Ovary (tissue), 9 donors: ENCODE data around the gene FTH1. TPM values are rescaled to one million over a fixed set of nuclear protein-coding genes. Genes with fewer than 3 reads are reported as not detected.
A peak's percentile ranks its signal among the peaks of the same experiment; 100 is the strongest.

Experiments
- DNase-seq, 5 donors: peaks; one replicate each; pipeline ENCODE4 v3.0.0-alpha.2; 2019 to 2020
- H3K27ac ChIP-seq, 2 donors: fragments of 200-600 bp; one replicate each; pipeline versions ENCODE4 v1.5.1 to v1.8.0; 2019 to 2022
- H3K27me3 ChIP-seq: fragments of 200-600 bp; one replicate; pipeline ENCODE4 v1.8.0; 2022
- H3K36me3 ChIP-seq: fragments of 200-600 bp; sonication (generic); one replicate; pipeline ENCODE4 v1.5.1; 2019
- H3K4me1 ChIP-seq: one replicate; pipeline ENCODE4 v1.8.1; 2013; ENCODE audit warnings: mild to moderate bottlenecking, moderate library complexity; ENCODE audit not compliant: insufficient read depth
- H3K4me3 ChIP-seq: fragments of 200-600 bp; sonication (generic); one replicate; pipeline ENCODE4 v1.5.1; 2017
- H3K9me3 ChIP-seq, 2 donors: fragments of 200-600 bp in 1 of 2; sonication (generic) in 1 of 2; one replicate each; pipeline versions ENCODE4 v1.5.1 to v1.8.1; 2013 to 2019; ENCODE audit warnings: mild to moderate bottlenecking in 1 of 2, moderate library complexity in 1 of 2
- EP300 ChIP-seq: sonication (generic); formaldehyde crosslinking; IDR thresholded peaks from one replicate; pipeline ENCODE4 v1.6.1; 2017; ENCODE audit warnings: antibody characterized with exemption
- POLR2A ChIP-seq: fragments of 450-650 bp; IDR thresholded peaks from one replicate; pipeline ENCODE4 v1.6.1; 2017; ENCODE audit warnings: antibody characterized with exemption, mild to moderate bottlenecking, moderate library complexity
- WGBS, 3 donors: extraction: QIAGEN DNeasy Blood & Tissue Kit in 1 of 3; methylation state at CpG; one replicate each; pipeline versions ENCODE4 v1.1.5 to v1.1.7; 2013 to 2017; 5-methylcytosine and 5-hydroxymethylcytosine counted together
- intact Hi-C, 4 donors: fragments of 100-400 bp; cut with DNase I; formaldehyde crosslinking; loops; one replicate each; pipeline versions ENCODE4 v1.11.0 to v1.15.1; 2022 to 2023
- polyA plus RNA-seq, 2 donors: library from polyadenylated mRNA; stranded (reverse); fragments of 200-250 nt in 1 of 2; fragments of 350-450 nt in 1 of 2; fragmentation: Illumina TruSeq in 1 of 2; extraction: RNeasy Lipid Tissue Mini Kit (QIAGEN cat#74804) in 1 of 2; gene quantifications; one replicate each; pipeline ENCODE4 v1.2.3, GENCODE V29; 2013 to 2014
- total RNA-seq, 7 donors: library from RNA; depleted of rRNA in 2 of 7; stranded (reverse); fragments of >200 nt in 2 of 7; fragmentation: NEBNext Ultra II Directional in 3 of 7; extraction: Animal tissue kit (Norgen Biotek cat#: 25700) in 3 of 7; gene quantifications; one replicate each; pipeline versions ENCODE4 v1.1.0 to v1.2.4, GENCODE V29; 2016 to 2023
- TF ChIP-seq, protein P1 (sequence below), 3 donors: fragments of 450-650 bp in 2 of 3; fragments of 200-600 bp in 1 of 3; IDR thresholded peaks; one replicate each; pipeline versions ENCODE4 v1.5.1 to v1.8.0; 2016 to 2022; ENCODE audit warnings: antibody characterized with exemption in 3 of 3, mild to moderate bottlenecking in 1 of 3
- donor health status: DM: no; HTN: no; CAD: no; lungs with moderate emphysema.
- donor health status: DM: no; HTN: no; CAD: no.
- donor health status: Bipolar disorder and iron deficiency.
- donor health status: DM: yes; HTN: yes; CAD: no.
- donor health status: DM: no; HTN: no; CAD: no.
- donor health status: DM: yes; HTN: yes; CAD: no.

The FTH1 gene
- total and polyA plus RNA-seq, 9 donors = 1,118 to 5,649 (median 2,155) TPM

DNA sequence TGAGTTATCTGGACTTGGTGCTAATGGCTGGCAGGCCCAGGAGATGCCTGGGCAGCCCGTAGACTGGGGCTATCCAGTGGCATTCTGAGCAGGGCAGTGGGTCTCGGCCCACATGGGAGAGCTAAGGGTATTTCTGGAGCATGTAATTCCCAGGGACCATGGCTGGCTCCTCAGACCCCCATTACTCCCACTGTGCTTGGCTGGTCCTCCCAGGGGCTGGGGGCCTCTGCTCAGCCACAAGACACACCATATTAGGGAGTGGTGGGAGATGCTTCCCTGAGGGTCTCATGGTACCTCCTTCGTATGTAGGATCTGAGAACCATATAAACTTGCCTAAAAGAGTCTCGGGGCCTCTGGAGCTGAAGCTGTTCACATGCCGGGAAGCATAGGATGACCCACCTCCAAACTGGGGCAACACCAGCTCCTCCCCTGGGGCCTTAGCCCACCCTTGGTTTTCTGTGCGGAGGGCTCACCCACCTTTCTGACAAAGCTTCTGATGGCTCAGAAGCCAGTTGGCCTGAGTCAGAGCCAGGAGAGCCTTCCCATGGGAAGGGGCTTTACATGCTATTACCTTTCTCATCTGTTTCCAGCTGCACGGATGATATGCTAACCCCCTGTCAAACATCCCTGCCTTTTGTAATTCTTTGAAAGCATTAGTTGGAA is 9.5 kb upstream of the FTH1 start:
- intact Hi-C loops = no loop called here

DNA sequence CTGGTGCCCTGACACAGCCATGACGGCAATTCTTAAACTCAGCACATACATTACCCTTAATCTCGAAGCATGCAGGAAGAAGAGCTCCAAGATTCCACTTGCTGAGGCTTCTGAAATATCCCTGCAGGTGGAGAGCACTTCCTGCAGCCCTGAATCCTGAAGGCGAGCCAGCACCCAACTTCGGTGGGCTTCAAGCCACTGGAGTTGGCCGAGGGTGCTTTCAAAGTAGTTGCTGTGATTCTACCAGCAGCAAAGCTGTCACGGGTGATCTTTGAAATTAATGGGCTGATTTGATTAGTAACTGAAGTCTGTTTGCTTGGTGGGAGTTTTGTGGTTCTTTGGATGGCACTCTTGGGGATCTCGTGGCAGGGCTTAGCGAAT is 9.0 kb upstream of the FTH1 start:
- peak in 1 of 5 donors; percentile 23 for DNase-seq
- Histone ChIP-seq H3K9me3 (no peaks in the 10 kb centered on the region), H3K4me3 (no peak overlapping the region), H3K27ac (no peak overlapping the region), H3K27me3 (no peaks in the 10 kb centered on the region), H3K4me1 (peaks cover 21% of the 10 kb centered on the region), H3K36me3 (no peaks in the 10 kb centered on the region)
- intact Hi-C loops = no loop called here
- WGBS, 3 donors = 92 to 94% (median 93%) methylated on average over 8 of the region's 8 CpGs
- TF ChIP-seq EP300 (no peak), POLR2A (no peak)
- TF ChIP-seq, protein P1, sequence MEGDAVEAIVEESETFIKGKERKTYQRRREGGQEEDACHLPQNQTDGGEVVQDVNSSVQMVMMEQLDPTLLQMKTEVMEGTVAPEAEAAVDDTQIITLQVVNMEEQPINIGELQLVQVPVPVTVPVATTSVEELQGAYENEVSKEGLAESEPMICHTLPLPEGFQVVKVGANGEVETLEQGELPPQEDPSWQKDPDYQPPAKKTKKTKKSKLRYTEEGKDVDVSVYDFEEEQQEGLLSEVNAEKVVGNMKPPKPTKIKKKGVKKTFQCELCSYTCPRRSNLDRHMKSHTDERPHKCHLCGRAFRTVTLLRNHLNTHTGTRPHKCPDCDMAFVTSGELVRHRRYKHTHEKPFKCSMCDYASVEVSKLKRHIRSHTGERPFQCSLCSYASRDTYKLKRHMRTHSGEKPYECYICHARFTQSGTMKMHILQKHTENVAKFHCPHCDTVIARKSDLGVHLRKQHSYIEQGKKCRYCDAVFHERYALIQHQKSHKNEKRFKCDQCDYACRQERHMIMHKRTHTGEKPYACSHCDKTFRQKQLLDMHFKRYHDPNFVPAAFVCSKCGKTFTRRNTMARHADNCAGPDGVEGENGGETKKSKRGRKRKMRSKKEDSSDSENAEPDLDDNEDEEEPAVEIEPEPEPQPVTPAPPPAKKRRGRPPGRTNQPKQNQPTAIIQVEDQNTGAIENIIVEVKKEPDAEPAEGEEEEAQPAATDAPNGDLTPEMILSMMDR (IDR thresholded peaks at IDR 0.05) = no peak

More for the DNA sequence above, 9.5 kb upstream of the FTH1 start:
- 76 to 89% (median 83%) methylated on average over 7 of the region's 7 CpGs for WGBS, 3 donors
- H3K36me3 ChIP-seq = no peaks in the 10 kb centered on the region
- H3K4me3 ChIP-seq = no peak overlapping the region
- H3K9me3 ChIP-seq = no peaks in the 10 kb centered on the region
- H3K4me1 ChIP-seq = peaks cover 18% of the 10 kb centered on the region
- no peaks in the 10 kb centered on the region for H3K27me3 ChIP-seq
- peak in 1 of 5 donors; percentile 27 for DNase-seq
- H3K27ac ChIP-seq = no peak overlapping the region
- TF ChIP-seq POLR2A (no peak), EP300 (no peak)

DNA sequence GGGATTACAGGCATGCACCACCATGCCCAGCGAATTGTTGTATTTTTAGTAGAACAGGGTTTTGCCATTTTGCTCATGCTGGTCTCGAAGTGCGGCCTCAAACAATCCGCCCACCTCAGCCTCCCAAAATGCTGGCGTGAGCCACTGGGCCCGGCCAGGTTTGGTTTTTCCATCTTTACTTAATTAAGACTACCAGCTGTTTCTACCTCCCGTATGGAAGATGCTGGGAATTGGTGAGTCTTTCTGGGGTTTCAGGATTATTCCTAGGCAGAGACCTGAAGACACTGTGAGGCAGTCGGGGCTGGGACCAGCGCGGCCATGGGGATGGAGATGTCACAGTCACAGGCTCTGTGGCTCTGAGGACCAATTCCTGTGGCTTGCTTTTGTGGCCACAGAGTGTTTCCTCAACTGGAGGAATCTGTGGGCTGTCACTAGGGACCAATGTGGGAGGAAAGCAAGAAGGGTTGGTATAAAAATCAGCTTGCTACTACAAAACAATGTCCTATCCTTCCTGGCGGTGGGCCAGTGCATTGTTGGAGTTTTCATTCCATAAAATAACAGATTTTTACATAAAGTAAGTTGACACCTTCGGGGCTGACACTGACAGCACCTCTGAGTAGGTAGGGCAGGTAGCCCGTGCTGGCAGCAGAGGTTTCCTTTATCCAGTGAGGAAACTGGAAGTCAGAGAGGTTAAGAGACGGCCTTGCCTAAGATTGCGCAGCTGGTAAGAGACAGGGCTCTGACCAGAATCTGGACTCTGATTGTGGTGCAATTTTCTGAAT is 8.4 kb upstream of the FTH1 start:
- no peak overlapping the region for H3K4me3 ChIP-seq

DNA sequence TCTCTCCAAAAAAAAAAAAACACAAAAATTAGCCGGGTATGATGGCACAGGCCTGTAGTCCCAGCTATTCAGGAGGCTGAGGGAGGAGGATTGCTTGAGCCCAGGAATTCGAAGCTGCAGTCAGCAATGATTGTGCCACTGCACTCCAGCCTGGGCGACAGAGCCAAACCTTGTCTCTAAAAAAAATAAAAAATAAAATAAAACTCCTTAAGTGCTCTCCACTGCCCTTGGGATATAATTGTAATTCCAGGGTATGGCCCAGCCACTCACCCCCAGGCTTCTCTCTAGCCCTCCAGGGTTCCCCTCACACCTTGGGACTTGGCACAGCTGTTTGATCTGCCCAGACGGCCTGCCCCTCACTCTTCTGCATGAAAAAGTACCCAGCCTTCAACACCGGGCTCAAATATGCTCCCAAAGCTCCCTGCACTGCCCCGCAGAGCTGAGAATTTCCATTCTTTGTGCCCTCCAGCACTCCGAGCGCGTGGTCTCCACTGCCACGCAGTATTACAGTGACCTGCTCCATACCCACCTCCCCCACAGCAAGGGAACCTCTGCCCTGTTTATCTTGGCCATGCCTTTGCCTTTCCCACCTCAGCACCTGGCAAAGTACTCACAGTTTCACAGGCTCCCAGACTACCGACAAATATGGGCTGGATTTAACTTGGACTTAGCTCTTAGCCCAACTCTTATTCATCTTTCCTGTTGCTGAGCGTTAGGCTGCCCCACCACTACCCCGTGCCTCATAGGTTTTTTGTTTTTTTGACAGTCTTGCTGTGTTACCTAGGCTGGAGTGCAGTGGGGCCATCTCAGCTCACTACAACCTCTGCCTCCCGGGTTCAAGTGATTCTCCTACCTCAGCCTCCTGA is 7.6 kb upstream of the FTH1 start:
- intact Hi-C loops = no loop called here
- Histone ChIP-seq H3K36me3 (no peaks in the 10 kb centered on the region), H3K4me1 (peaks cover 30% of the 10 kb centered on the region), H3K27me3 (no peaks in the 10 kb centered on the region), H3K9me3 (no peaks in the 10 kb centered on the region), H3K27ac (no peak overlapping the region), H3K4me3 (no peak overlapping the region)
- peak in 2 of 5 donors; percentile 26 to 30 for DNase-seq
- 77 to 83% (median 78%) methylated on average over 14 of the region's 14 CpGs for WGBS, 3 donors
- no peak for TF ChIP-seq POLR2A
- no peak for TF ChIP-seq EP300

More for the DNA sequence above, 8.4 kb upstream of the FTH1 start:
- intact Hi-C loops = no loop called here
- no peaks in the 10 kb centered on the region for H3K27me3 ChIP-seq
- H3K4me1 ChIP-seq = peaks cover 27% of the 10 kb centered on the region
- no peaks in the 10 kb centered on the region for H3K9me3 ChIP-seq
- H3K27ac ChIP-seq = no peak overlapping the region
- TF ChIP-seq, protein P1 (IDR thresholded peaks at IDR 0.05) = no peak
- TF ChIP-seq POLR2A (no peak), EP300 (no peak)
- 89 to 91% (median 91%) methylated on average over 15 of the region's 15 CpGs for WGBS, 3 donors
- no peaks in the 10 kb centered on the region for H3K36me3 ChIP-seq
- peak in 1 of 5 donors; percentile 34 for DNase-seq

DNA sequence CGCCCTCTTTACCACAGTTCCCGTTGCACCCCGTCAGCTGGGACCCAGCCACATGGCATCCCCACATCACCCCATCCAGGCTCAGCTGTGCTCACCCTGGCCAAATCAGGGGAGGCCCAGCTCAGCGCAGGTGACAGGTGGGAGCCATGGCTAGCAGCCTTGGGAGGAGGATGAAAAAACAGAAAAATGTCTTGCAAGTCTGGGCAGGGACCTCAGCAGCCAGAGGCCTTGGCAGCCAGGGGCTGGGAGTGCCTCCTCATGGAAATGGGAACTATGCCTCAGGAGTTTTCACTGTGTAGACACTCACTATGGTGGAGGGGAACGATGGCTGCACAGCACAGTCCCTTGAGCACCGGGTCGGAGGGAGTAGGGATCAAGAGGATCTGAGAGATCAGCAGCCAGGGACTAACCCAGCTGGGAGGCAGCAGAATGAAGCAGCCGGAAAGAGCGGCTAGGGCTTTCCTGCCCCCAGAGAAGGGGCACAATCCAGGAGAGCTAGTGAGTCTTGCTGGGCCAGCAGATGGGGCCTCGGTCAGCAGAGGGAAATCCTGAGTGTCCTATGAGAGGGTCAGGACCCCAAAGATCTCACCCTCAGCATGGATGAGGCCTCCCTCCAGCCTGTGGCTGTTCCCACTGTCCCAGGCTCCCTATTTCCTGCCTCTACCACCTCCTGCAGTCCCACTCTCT is 6.2 kb upstream of the FTH1 start:
- Histone ChIP-seq H3K36me3 (no peaks in the 10 kb centered on the region), H3K4me1 (peaks cover 29% of the 10 kb centered on the region), H3K27me3 (no peaks in the 10 kb centered on the region), H3K9me3 (no peaks in the 10 kb centered on the region), H3K27ac (peak overlapping the region; percentile 79 to 96), H3K4me3 (no peak overlapping the region)
- intact Hi-C loops = no loop called here
- 71 to 85% (median 81%) methylated on average over 10 of the region's 10 CpGs for WGBS, 3 donors
- TF ChIP-seq POLR2A = no peak
- peak in 4 of 5 donors; percentile 34 to 50 (median 48) for DNase-seq
